ENCODE results near the gene POLR1G. TPM values are rescaled to one million over a fixed set of nuclear protein-coding genes. Genes with fewer than 3 reads are reported as not detected.

Gene POLR1G
- total RNA-seq, 1 experiment from 2014 or later, result 43.4 TPM

GRCh38 chr19:45451850-45452387, 45.5 kb downstream of the POLR1G start:
- H3K36me3 Mint-ChIP-seq (ENCODE audit: insufficient read depth in 1 of 3, low read depth in 3 of 3), result no peaks in the 10 kb centered on the region; a peak in 1 of 7 replicates
- H3K4me2 ChIP-seq (ENCODE audit: insufficient read depth, insufficient read length, low read length), result no peak overlapping the region
- no peaks in the 10 kb centered on the region for H3K79me2 ChIP-seq (ENCODE audit: insufficient read depth, low read length)
- peak overlapping the region in 1 of 3 experiments; percentile 98; a peak in 1 of 7 replicates for H3K27ac Mint-ChIP-seq
- no peak overlapping the region for H3K27ac ChIP-seq (ENCODE audit: insufficient read length, low read depth, low read length)
- peaks cover 18 to 28% of the 10 kb centered on the region in 2 experiments for H3K4me1 Mint-ChIP-seq
- H3K23me2 ChIP-seq (ENCODE audit: insufficient read length, low read depth, low read length, poor library complexity, severe bottlenecking), result peaks cover 4% of the 10 kb centered on the region
- peak overlapping the region; percentile 95; the same call in 1 of the 2 replicates for H3K4ac ChIP-seq (ENCODE audit: low read depth, low read length)
- no peak overlapping the region for H3K9ac ChIP-seq (ENCODE audit: extremely low read depth, insufficient read length, low read length)
- no CpG with 5 or more reads among the region's 12 CpGs for WGBS (ENCODE audit: extremely low coverage, insufficient read length, low lambda C conversion rate)
- no peaks in the 10 kb centered on the region for H3K79me1 ChIP-seq (ENCODE audit: insufficient read depth, low read depth, low read length, poor library complexity, severe bottlenecking)
- no peaks in the 10 kb centered on the region for H4K20me1 ChIP-seq (ENCODE audit: control insufficient read depth, insufficient read depth, insufficient read length)
- peak overlapping the region; percentile 43 for H3T11ph ChIP-seq (ENCODE audit: low read length)
- H2AFZ ChIP-seq (ENCODE audit: low read length), result no peak overlapping the region
- no peak overlapping the region for H3K23ac ChIP-seq (ENCODE audit: insufficient read length, low read depth, low read length)
- no peak for TF ChIP-seq CTCF (conservative IDR thresholded peaks at IDR 0.05)
- peaks cover 2% of the 10 kb centered on the region; the same call in 1 of the 2 replicates for H3K4me1 ChIP-seq (ENCODE audit: insufficient read depth, low read length)
- DNase-seq, result no peak
- no peak overlapping the region for H2BK12ac ChIP-seq (ENCODE audit: insufficient read length, low read depth, low read length)
- no peak overlapping the region for H2BK120ac ChIP-seq (ENCODE audit: low read depth, low read length, poor library complexity, severe bottlenecking)
- H3K14ac ChIP-seq (ENCODE audit: insufficient read depth, low read length), result no peak overlapping the region; the same call in 1 of the 2 replicates
- H3K56ac ChIP-seq (ENCODE audit: insufficient read length, low read depth, low read length), result no peak overlapping the region
- no peak overlapping the region for H2BK15ac ChIP-seq (ENCODE audit: low read depth, low read length)
- H2AK5ac ChIP-seq (ENCODE audit: insufficient read length, low read length), result no peak overlapping the region
- H3K27me3 Mint-ChIP-seq (ENCODE audit: low read depth), result peaks cover 38% of the 10 kb centered on the region
- no peaks in the 10 kb centered on the region; the same call in 1 of the 2 replicates for H3K27me3 ChIP-seq (ENCODE audit: insufficient read depth, low read length)
- no peaks in the 10 kb centered on the region for H3K9me3 ChIP-seq (ENCODE audit: control insufficient read depth, low read depth, low read length)
- no peak overlapping the region for H4K91ac ChIP-seq (ENCODE audit: insufficient read length, low read depth, low read length)
- no peak overlapping the region for H2BK5ac ChIP-seq (ENCODE audit: insufficient read length, low read length)
- no peak overlapping the region for H4K8ac ChIP-seq (replicated peaks; ENCODE audit: insufficient read length, low read depth, low read length)
- peak overlapping the region; percentile 100 for H3K18ac ChIP-seq (ENCODE audit: insufficient read length, low read depth, low read length)
- H3K4me3 Mint-ChIP-seq, result peak overlapping the region; percentile 70 to 86
- H2BK20ac ChIP-seq (ENCODE audit: low read depth, low read length, poor library complexity, severe bottlenecking), result no peak overlapping the region
- peaks cover 4 to 11% of the 10 kb centered on the region in 2 experiments; a peak in 4 of 5 replicates for H3K9me3 Mint-ChIP-seq
- no peak overlapping the region for H4K5ac ChIP-seq (ENCODE audit: insufficient read length, low read depth, low read length)
